Prostate gland (tissue), 2 donors: Measurements from ENCODE around the gene PIEZO2.

Experiments
- CTCF ChIP-seq, 4 experiments: fragments of 200-600 bp in 2 of 4; fragments of 450-650 bp in 2 of 4; sonication (generic) in 2 of 4; IDR thresholded peaks; 1 replicate in 3 of 4; 2 replicates in 1 of 4; pipeline ENCODE4 v1.5.1; 2016 to 2019; ENCODE audit warnings: antibody characterized with exemption in 4 of 4, mild to moderate bottlenecking in 2 of 4, moderate library complexity in 2 of 4
- POLR2AphosphoS5 ChIP-seq: sonication (generic); formaldehyde crosslinking; IDR thresholded peaks from one replicate; pipeline ENCODE4 v1.6.1; 2017; ENCODE audit warnings: antibody characterized with exemption

- TF ChIP-seq CTCF (IDR thresholded peaks at IDR 0.05) (no peak), POLR2AphosphoS5 (no peak)
Measured at GRCh38 chr18:10928011-10928771, 221.2 kb downstream of the PIEZO2 start.
